Erythroblast (primary cell): ENCODE measurements around the gene NABP2.

Experiments used
- GATA1 ChIP-seq: IDR thresholded peaks from 2 replicates; pipeline ENCODE4 v1.6.1; 2011; ENCODE audit warnings: low read depth, mild to moderate bottlenecking, control low read depth, low read length, moderate library complexity
- POLR2A ChIP-seq: IDR thresholded peaks from 2 replicates; pipeline ENCODE4 v1.6.1; 2011; ENCODE audit warnings: mild to moderate bottlenecking, low read length

- no peak for TF ChIP-seq POLR2A
- TF ChIP-seq GATA1 = no peak
Observed at GRCh38 chr12:56208006-56208405, 16.1 kb upstream of the NABP2 start.
